Stimulated activated memory B cell treated with anti-CD40 and anti-IgM and Interleukin-4, amounts not matched to agents 10 μg/mL and 1 μg/mL and 100 μg/mL, for 72 hours (primary cell): ENCODE results near the gene FAM3B.

Experiments
- ATAC-seq: fragments of 150-1000 bp; cut with Tn5 transposase; 2 replicates; pipeline ENCODE4 v1.10.0; 2021
- H3K27ac Mint-ChIP-seq: one replicate; pipeline ENCODE4 v1.8.0; 2022; ENCODE audit warnings: mild to moderate bottlenecking, mixed read lengths
- H3K27me3 Mint-ChIP-seq: one replicate; pipeline ENCODE4 v1.8.0; 2022; ENCODE audit warnings: mixed read lengths
- H3K36me3 Mint-ChIP-seq: one replicate; pipeline ENCODE4 v1.8.0; 2022; ENCODE audit warnings: mixed read lengths
- H3K4me1 Mint-ChIP-seq: one replicate; pipeline ENCODE4 v1.8.0; 2022; ENCODE audit warnings: mixed read lengths
- H3K4me3 Mint-ChIP-seq: one replicate; pipeline ENCODE4 v1.8.0; 2022; ENCODE audit warnings: mild to moderate bottlenecking, moderate library complexity, mixed read lengths
- H3K9me3 Mint-ChIP-seq: one replicate; pipeline ENCODE4 v1.8.0; 2022; ENCODE audit warnings: mixed read lengths

FAM3B gene

GRCh38 chr21:41316200-41317062 is at the start of gene FAM3B:
Gene FAM3B (plus strand): TSS chr21:41316801. CDS start chr21:41316880, 79 bp downstream.
- H3K27ac Mint-ChIP-seq, result no peak within 1 kb of the TSS
- ATAC-seq, result peak; percentile 32
- peaks cover 44% of the 10 kb centered on the region for H3K27me3 Mint-ChIP-seq
- peak within 1 kb of the TSS; percentile 46 for H3K4me3 Mint-ChIP-seq
- peaks cover 2% of the 10 kb centered on the region for H3K4me1 Mint-ChIP-seq
- no peaks in the 10 kb centered on the region for H3K9me3 Mint-ChIP-seq
- no peaks in the 10 kb centered on the region for H3K36me3 Mint-ChIP-seq

DNA sequence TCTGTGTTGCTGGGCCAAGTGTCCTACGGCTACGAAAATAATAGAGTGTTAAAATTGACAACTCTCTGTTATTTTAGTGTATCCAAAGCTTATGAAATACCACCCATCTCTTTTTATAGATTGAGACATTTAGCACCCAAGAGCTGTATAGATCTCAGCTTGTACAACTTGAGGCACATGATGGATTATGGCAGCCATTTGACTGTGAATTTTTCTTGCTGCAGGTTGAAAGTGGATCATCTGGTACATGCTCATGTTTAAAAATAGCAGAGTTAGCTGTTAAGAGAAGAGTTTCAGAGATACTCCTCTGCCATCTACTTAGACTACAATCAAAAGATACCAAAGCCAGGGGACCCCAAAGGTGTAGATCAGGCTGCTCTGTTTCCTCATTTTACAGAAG is 49.3 kb upstream of the FAM3B start:
- Mint-ChIP-seq H3K27me3 (no peaks in the 10 kb centered on the region), H3K9me3 (peaks cover 15% of the 10 kb centered on the region), H3K4me1 (peaks cover 5% of the 10 kb centered on the region), H3K36me3 (peaks cover 48% of the 10 kb centered on the region), H3K4me3 (no peak overlapping the region), H3K27ac (no peak overlapping the region)
- ATAC-seq, result no peak

DNA sequence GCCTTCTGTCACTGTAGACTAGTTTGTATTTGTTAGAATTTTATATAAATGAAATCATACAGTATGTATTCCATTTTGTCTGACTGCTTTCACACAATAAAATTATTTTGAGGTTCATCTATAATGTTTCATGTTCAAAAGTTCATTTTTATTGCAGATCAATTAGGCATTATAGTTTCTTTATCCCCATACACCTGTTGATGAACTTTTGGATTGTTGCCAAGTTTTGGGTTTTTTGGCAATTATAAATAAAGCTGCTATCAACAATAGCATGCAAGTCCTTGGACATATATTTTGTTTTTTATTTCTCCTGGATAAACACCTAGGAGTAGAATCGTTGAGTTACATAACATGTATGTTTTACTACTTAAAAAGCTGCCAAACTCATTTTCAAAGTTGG is 47.1 kb upstream of the FAM3B start:
- peaks cover 5% of the 10 kb centered on the region for H3K4me1 Mint-ChIP-seq
- ATAC-seq, result no peak
- peaks cover 14% of the 10 kb centered on the region for H3K9me3 Mint-ChIP-seq
- H3K27me3 Mint-ChIP-seq, result no peaks in the 10 kb centered on the region
- H3K36me3 Mint-ChIP-seq, result peaks cover 42% of the 10 kb centered on the region
- no peak overlapping the region for H3K4me3 Mint-ChIP-seq
- H3K27ac Mint-ChIP-seq, result no peak overlapping the region

DNA sequence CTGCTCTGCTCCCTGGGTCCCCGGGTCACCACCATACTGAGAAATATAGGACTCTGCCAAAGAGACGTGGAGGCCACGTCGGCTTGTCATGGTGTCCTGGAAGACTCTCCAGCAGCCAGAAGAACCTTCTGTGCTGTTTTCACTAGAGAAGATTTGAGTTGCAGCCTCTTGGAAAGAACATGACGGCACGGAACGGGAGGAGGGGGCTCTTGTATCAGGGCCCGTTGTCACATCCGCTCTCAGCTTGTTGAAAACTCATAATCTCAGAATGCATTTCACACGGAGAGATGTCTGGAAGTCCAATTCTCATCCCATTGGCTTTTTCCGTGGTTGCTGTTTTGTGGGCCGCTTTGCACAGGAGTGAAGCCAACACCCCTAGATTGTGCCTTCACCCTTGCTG is 39.4 kb upstream of the FAM3B start:
- Mint-ChIP-seq H3K4me3 (no peak overlapping the region), H3K27ac (no peak overlapping the region), H3K27me3 (no peaks in the 10 kb centered on the region), H3K9me3 (peaks cover 7% of the 10 kb centered on the region), H3K4me1 (no peaks in the 10 kb centered on the region), H3K36me3 (peaks cover 35% of the 10 kb centered on the region)
- ATAC-seq, result no peak

DNA sequence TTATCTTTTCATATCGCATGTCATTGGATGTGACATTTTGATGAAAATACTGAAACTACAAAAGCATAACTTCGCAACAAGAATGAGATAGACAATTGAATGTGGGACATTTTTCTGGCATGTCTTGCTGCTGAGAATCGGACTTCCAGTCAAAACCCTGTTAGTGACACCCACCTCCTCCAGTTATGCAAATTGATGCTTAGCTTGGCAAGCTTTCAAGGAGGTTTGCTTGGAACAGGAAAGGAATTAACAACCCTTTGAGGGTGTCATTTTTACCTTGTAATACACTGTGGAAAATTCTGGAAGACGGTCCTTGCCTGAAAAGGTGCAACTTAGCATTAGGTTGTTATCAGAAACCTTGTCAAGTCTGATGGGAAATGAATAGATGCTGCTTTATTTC is 38.8 kb upstream of the FAM3B start:
- H3K27ac Mint-ChIP-seq, result no peak overlapping the region
- H3K36me3 Mint-ChIP-seq, result peaks cover 29% of the 10 kb centered on the region
- no peaks in the 10 kb centered on the region for H3K27me3 Mint-ChIP-seq
- no peak overlapping the region for H3K4me3 Mint-ChIP-seq
- no peaks in the 10 kb centered on the region for H3K4me1 Mint-ChIP-seq
- peaks cover 1% of the 10 kb centered on the region for H3K9me3 Mint-ChIP-seq
- no peak for ATAC-seq

DNA sequence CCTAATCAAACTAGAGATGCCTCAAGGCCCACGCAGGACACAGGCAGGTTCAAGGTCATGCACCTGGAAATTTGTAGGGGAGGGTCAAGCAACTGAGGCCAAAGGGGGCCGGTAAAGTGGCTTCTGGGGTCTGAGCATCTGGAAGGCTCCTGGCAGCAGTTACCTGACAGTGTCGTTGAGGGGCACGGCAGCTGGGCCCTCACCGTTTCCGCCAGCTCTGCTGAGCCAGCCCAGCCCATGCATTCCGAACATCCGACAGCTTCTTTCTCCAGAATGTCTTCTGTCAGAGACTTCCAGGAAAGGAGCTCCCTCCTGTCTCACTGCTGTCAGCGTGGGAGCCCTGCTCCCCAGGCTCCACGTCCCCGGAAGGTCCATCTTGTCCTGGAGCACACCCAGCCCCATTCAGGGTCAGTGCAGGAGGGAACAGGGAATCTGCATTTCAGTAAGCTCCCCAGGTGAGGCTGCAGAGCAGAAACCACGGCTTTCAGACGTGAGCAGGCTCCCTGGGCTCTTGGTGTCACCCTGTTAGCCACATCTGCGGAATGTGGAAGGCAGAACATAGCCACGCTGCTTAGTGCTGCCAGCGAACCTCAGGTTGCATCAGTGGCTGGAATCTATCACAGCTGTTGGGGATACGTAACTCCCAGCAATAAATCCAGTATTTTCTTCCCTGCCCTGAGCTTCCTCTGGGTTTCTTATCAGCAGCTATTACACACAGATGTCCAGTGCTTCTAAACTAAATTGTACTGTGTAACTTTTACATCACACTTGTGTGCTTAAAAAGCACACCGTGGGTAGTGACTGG is 36.3 kb upstream of the FAM3B start:
- no peak for ATAC-seq
- H3K27me3 Mint-ChIP-seq, result no peaks in the 10 kb centered on the region
- no peak overlapping the region for H3K4me3 Mint-ChIP-seq
- no peaks in the 10 kb centered on the region for H3K4me1 Mint-ChIP-seq
- no peaks in the 10 kb centered on the region for H3K9me3 Mint-ChIP-seq
- H3K27ac Mint-ChIP-seq, result no peak overlapping the region
- H3K36me3 Mint-ChIP-seq, result peaks cover 14% of the 10 kb centered on the region

DNA sequence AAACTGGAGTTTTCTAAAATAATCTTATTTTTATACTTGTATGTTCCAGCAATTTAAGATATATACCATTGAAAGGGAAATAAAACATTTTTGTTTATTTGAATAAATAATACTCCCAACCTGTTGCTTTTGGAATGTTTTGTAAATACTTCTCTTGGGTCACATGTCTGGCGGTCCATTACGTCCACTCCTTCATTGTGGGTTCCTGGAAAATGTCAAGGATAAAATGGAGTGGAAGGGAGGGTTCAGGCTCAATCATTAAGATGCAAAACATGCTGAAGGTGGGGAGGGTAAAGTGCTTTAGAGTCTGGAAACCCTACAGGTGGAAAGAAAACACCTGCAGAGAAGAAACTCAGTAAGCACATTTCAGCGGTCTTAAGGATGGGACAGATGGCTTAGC is 34.2 kb upstream of the FAM3B start:
- Mint-ChIP-seq H3K27me3 (no peaks in the 10 kb centered on the region), H3K27ac (no peak overlapping the region), H3K9me3 (no peaks in the 10 kb centered on the region), H3K4me1 (no peaks in the 10 kb centered on the region), H3K4me3 (no peak overlapping the region), H3K36me3 (no peaks in the 10 kb centered on the region)
- no peak for ATAC-seq

DNA sequence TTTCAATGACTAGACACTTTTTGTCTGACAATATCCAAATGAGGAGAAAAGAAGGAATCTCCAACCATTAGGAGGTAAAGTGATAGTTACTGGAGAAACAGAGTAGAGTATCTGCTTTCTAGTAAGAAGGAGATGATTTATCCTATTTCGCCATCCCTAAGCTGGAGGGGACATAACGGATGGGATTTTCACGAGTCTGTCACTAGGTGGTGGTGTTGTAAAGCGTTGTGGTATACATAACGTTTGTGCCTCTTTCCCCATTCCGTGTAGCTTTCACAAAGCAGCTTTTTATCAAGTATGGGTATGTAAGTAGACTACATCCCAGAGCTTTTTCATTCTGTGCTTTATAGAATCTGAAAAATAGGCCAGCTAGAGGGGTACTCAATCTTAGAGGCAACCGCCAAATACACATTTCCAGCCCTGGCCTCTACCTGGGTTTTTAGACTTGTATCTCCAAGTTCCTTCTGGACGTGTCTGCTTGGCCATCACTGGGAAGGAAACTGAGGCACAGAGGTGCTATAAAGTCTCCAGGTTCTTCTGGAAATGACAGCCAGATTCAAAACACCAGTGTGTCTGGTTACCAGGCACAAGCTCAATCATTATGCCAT is 33.3 kb upstream of the FAM3B start:
- H3K4me3 Mint-ChIP-seq, result no peak overlapping the region
- no peaks in the 10 kb centered on the region for H3K9me3 Mint-ChIP-seq
- peak; percentile 83 for ATAC-seq
- no peaks in the 10 kb centered on the region for H3K36me3 Mint-ChIP-seq
- no peaks in the 10 kb centered on the region for H3K27me3 Mint-ChIP-seq
- H3K4me1 Mint-ChIP-seq, result no peaks in the 10 kb centered on the region
- no peak overlapping the region for H3K27ac Mint-ChIP-seq

DNA sequence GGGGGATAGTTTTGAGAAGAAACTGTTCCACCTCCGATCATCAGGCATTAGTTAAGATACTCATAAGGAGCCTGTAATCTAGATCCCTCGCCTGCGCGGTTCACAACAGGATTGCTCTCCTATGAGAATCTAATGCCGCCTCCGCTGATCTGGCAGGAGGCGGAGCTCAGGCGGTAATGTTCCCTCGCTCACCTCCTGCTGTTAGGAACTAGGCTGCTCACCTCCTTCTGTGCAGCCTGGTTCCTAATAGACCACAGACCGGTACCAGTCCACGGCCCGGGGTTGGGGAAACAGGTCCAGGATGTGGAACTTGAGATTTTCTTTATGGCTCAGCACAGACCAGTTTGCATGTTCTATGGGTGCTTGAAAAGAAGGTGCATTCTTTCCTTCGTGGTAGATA is 27.2 kb upstream of the FAM3B start:
- no peak for ATAC-seq
- Mint-ChIP-seq H3K4me3 (no peak overlapping the region), H3K36me3 (no peaks in the 10 kb centered on the region), H3K9me3 (no peaks in the 10 kb centered on the region), H3K4me1 (no peaks in the 10 kb centered on the region), H3K27ac (no peak overlapping the region), H3K27me3 (peaks cover 33% of the 10 kb centered on the region)

- no peak for ATAC-seq
- no peak overlapping the region for H3K4me3 Mint-ChIP-seq
- no peaks in the 10 kb centered on the region for H3K4me1 Mint-ChIP-seq
- no peaks in the 10 kb centered on the region for H3K9me3 Mint-ChIP-seq
- H3K27me3 Mint-ChIP-seq, result peaks cover 41% of the 10 kb centered on the region
- no peaks in the 10 kb centered on the region for H3K36me3 Mint-ChIP-seq
- no peak overlapping the region for H3K27ac Mint-ChIP-seq
Measured at GRCh38 chr21:41290106-41290799, 26.3 kb upstream of the FAM3B start.

- Mint-ChIP-seq H3K9me3 (no peaks in the 10 kb centered on the region), H3K4me1 (no peaks in the 10 kb centered on the region), H3K27ac (no peak overlapping the region), H3K27me3 (peaks cover 52% of the 10 kb centered on the region), H3K4me3 (no peak overlapping the region), H3K36me3 (no peaks in the 10 kb centered on the region)
- ATAC-seq, result no peak
Measured at GRCh38 chr21:41294548-41295231, 21.9 kb upstream of the FAM3B start.

GRCh38 chr21:41295721-41296254 is 20.8 kb upstream of the FAM3B start:
- Mint-ChIP-seq H3K4me1 (no peaks in the 10 kb centered on the region), H3K27me3 (peaks cover 45% of the 10 kb centered on the region), H3K4me3 (no peak overlapping the region), H3K9me3 (no peaks in the 10 kb centered on the region), H3K36me3 (no peaks in the 10 kb centered on the region), H3K27ac (no peak overlapping the region)
- ATAC-seq, result no peak

DNA sequence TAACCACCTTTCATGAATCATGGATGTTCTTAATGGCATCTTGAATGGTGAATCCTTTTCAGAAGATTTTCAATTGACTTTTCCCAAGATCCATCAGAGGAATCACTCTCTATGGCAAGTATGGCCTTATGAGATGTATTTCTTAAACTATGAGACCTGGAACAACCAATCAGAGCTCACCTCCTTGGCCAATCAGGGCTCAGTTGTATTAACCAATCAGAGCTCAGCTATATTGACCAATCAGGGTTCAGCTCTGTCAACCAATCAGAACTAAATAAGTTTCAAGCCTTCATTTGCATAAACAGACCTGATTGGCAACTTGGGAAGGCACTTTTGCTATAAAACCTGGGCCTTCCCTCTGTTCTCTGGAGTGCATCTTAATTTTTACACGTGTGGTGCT is 13.6 kb upstream of the FAM3B start:
- no peaks in the 10 kb centered on the region for H3K36me3 Mint-ChIP-seq
- H3K9me3 Mint-ChIP-seq, result peaks cover 4% of the 10 kb centered on the region
- H3K27me3 Mint-ChIP-seq, result peaks cover 8% of the 10 kb centered on the region
- no peak overlapping the region for H3K27ac Mint-ChIP-seq
- no peak overlapping the region for H3K4me3 Mint-ChIP-seq
- ATAC-seq, result no peak
- H3K4me1 Mint-ChIP-seq, result no peaks in the 10 kb centered on the region

- Mint-ChIP-seq H3K4me1 (no peaks in the 10 kb centered on the region), H3K4me3 (no peak overlapping the region)
Measured at GRCh38 chr21:41304068-41304720, 12.4 kb upstream of the FAM3B start.

More at GRCh38 chr21:41304068-41304720, 12.4 kb upstream of the FAM3B start:
- ATAC-seq, result peak; percentile 43
- Mint-ChIP-seq H3K9me3 (peaks cover 4% of the 10 kb centered on the region), H3K27ac (no peak overlapping the region), H3K36me3 (no peaks in the 10 kb centered on the region), H3K27me3 (peaks cover 12% of the 10 kb centered on the region)
